ENCODE measurements around the gene DCLK2.

- TF ChIP-seq, protein P1, sequence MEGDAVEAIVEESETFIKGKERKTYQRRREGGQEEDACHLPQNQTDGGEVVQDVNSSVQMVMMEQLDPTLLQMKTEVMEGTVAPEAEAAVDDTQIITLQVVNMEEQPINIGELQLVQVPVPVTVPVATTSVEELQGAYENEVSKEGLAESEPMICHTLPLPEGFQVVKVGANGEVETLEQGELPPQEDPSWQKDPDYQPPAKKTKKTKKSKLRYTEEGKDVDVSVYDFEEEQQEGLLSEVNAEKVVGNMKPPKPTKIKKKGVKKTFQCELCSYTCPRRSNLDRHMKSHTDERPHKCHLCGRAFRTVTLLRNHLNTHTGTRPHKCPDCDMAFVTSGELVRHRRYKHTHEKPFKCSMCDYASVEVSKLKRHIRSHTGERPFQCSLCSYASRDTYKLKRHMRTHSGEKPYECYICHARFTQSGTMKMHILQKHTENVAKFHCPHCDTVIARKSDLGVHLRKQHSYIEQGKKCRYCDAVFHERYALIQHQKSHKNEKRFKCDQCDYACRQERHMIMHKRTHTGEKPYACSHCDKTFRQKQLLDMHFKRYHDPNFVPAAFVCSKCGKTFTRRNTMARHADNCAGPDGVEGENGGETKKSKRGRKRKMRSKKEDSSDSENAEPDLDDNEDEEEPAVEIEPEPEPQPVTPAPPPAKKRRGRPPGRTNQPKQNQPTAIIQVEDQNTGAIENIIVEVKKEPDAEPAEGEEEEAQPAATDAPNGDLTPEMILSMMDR (conservative IDR thresholded peaks at IDR 0.05; ENCODE audit: low read depth, low read length), result no peak
- TF ChIP-seq EZH2 (IDR thresholded peaks at IDR 0.05; ENCODE audit: low read length, unreplicated experiment), result no peak
Observed at GRCh38 chr4:150280081-150280895, 202.0 kb downstream of the DCLK2 start.
